ENCODE data around the gene RASSF4. TPM values are rescaled to one million over a fixed set of nuclear protein-coding genes. Genes with fewer than 3 reads are reported as not detected.

Gene RASSF4
- total and polyA plus RNA-seq, 2 donors (not counting 3 experiments of a cell fraction or from before 2014, with no cell fraction given): 7.6 to 8.2 TPM

DNA sequence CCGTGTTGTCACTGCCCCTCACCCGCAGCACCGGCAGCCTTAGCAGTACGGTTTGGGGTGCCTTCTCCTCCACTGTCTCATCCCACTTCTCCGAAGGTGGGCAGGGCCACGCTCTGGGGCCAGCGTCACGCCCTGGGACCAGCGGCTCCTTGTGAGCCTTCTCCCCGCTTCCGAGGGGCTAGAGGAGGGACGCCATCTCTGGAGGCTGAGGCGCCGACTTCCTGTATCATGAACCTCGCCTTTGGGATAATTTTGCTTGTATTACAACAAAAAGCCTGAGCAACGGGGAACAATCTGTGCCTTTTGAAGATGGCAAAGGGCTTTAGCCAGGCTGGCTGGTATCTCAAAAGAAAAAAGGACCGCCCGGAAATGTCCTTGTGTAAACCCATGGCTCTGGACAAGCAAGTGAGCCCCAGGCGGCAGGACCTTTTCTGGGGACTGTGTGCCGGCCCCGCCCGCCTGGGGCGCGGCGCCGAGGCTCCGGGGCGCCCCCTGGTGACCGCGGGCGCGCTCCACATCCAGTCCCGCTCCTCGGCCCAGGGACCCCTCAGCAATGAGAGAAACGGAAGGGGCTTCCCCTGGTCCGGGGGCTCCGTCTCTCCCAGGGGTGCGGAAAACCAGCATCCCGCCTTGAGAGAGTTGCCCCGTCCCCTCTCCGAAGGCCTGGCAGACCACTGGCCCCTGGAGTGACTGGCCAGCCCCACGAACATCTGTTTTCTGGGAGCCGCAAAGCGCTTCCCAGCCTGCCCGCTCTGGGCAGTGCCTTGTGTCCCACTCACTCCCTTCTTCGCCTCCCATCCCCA lies 15.2 kb downstream of the RASSF4 start:
- Histone ChIP-seq H2AFZ (ENCODE audit: low read depth, low read length) (peak overlapping the region; percentile 95), H3K4me2 (ENCODE audit: insufficient read depth, low read length) (peak overlapping the region; percentile 66), H3K4me1 (ENCODE audit: control insufficient read depth, extremely low read depth, insufficient read depth, low read length) (peaks cover 20% of the 10 kb centered on the region), H3K9me3 (replicated peaks; ENCODE audit: control insufficient read depth, insufficient read depth, low read length) (no peaks in the 10 kb centered on the region), H3K27ac (ENCODE audit: insufficient read depth, low read depth, low read length) (peak overlapping the region; percentile 60), H3K9me1 (replicated peaks; ENCODE audit: control insufficient read depth, extremely low read depth, insufficient read depth, low read length) (no peaks in the 10 kb centered on the region), H3K4me3 (replicated peaks in 1 of 3; ENCODE audit: insufficient read depth in 1 of 3, low read depth in 1 of 3, low read length in 3 of 3) (peak overlapping the region in 2 of 3 experiments; percentile 22 to 48), H3K27me3 (ENCODE audit: control insufficient read depth in 2 of 2, insufficient read depth in 2 of 2, low read length in 2 of 2) (no peaks in the 10 kb centered on the region), H3K36me3 (ENCODE audit: control insufficient read depth in 2 of 2, extremely low read depth in 1 of 2, insufficient read depth in 2 of 2, low read length in 2 of 2) (peaks cover 0 to 11% of the 10 kb centered on the region in 2 experiments), H3K79me2 (ENCODE audit: control insufficient read depth, insufficient read depth, low read length) (no peaks in the 10 kb centered on the region), H3K9ac (replicated peaks; ENCODE audit: extremely low read depth, insufficient read depth, low read length) (peak overlapping the region; percentile 68), H4K20me1 (replicated peaks; ENCODE audit: control insufficient read depth, extremely low read depth, insufficient read depth, low read length) (no peaks in the 10 kb centered on the region)
- intact Hi-C loops (cut with micrococcal nuclease): loop anchor here (1.0 to 10.0 kb wide), 5 partner anchors 16 to 1300 kb away; partner anchors contain the start of gene RASSF4
- BruUV-seq (replicated peaks): no TSS peak
- dilution Hi-C loops (cut with MboI; ENCODE audit: extremely low pct_ligation_motif_present, low sequenced_read_pairs): no loop called here
- POLR2A ChIA-PET: interaction anchor here (1.2 to 1.7 kb wide), 4 partner anchors 20 to 29 kb away, joined by 4 to 12 read pairs (median 8); no protein-coding TSS in a partner anchor
- TF ChIP-seq FOS (IDR thresholded peaks at IDR 0.05; ENCODE audit: borderline replicate concordance, insufficient read depth, low read length) (no peak), EZH2 (IDR thresholded peaks at IDR 0.05; ENCODE audit: borderline replicate concordance, low read depth, low read length, severe bottlenecking) (no peak), GATA2 (IDR thresholded peaks at IDR 0.05; ENCODE audit: insufficient read depth, insufficient read length, low read depth, low read length) (no peak), POLR2AphosphoS5 (IDR thresholded peaks at IDR 0.05; ENCODE audit: insufficient read depth, low read depth, low read length) (peak; percentile 62), MYC (IDR thresholded peaks at IDR 0.05; ENCODE audit: low read depth, low read length) (no peak), POLR2A (IDR thresholded peaks at IDR 0.05; ENCODE audit: low read depth, low read length) (peak; percentile 60)
- TF ChIP-seq, protein P1, sequence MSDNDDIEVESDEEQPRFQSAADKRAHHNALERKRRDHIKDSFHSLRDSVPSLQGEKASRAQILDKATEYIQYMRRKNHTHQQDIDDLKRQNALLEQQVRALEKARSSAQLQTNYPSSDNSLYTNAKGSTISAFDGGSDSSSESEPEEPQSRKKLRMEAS (IDR thresholded peaks at IDR 0.05; ENCODE audit: insufficient read depth, insufficient read length): no peak
- TF ChIP-seq, protein P2, sequence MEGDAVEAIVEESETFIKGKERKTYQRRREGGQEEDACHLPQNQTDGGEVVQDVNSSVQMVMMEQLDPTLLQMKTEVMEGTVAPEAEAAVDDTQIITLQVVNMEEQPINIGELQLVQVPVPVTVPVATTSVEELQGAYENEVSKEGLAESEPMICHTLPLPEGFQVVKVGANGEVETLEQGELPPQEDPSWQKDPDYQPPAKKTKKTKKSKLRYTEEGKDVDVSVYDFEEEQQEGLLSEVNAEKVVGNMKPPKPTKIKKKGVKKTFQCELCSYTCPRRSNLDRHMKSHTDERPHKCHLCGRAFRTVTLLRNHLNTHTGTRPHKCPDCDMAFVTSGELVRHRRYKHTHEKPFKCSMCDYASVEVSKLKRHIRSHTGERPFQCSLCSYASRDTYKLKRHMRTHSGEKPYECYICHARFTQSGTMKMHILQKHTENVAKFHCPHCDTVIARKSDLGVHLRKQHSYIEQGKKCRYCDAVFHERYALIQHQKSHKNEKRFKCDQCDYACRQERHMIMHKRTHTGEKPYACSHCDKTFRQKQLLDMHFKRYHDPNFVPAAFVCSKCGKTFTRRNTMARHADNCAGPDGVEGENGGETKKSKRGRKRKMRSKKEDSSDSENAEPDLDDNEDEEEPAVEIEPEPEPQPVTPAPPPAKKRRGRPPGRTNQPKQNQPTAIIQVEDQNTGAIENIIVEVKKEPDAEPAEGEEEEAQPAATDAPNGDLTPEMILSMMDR (IDR thresholded peaks at IDR 0.05; ENCODE audit: extremely low read depth in 1 of 2, insufficient read depth in 1 of 2, low read depth in 1 of 2, low read length in 2 of 2): peak; percentile 81 to 95
- FAIRE-seq (peak; percentile 85), DNase-seq (ENCODE audit: low read depth, low spot score) (peak; percentile 90)
- CTCF ChIA-PET: interaction anchor here (1.0 to 2.3 kb wide), 8 partner anchors 8 to 42 kb away, joined by 3 to 30 read pairs (median 8); no protein-coding TSS in a partner anchor
